ENCODE data around the gene ATXN1. TPM values are rescaled to one million over a fixed set of nuclear protein-coding genes. Genes with fewer than 3 reads are reported as not detected.

ATXN1 gene
- polyA plus RNA-seq, 1 donor from 2014 or later = 28.2 TPM

GRCh38 chr6:16802071-16802470 lies 40.8 kb upstream of the ATXN1 start:
- no peak overlapping the region for H3K4me3 ChIP-seq (ENCODE audit: low read length)
- H3K36me3 ChIP-seq (ENCODE audit: insufficient read depth, low read length) = no peaks in the 10 kb centered on the region
- TF ChIP-seq CTCF (IDR thresholded peaks at IDR 0.05; ENCODE audit: poor library complexity, severe bottlenecking) = no peak
- no peak for TF ChIP-seq POLR2AphosphoS5 (IDR thresholded peaks at IDR 0.05)
- no peak for TF ChIP-seq REST (IDR thresholded peaks at IDR 0.05; ENCODE audit: borderline replicate concordance)
- TF ChIP-seq TAF1 (IDR thresholded peaks at IDR 0.05; ENCODE audit: low read depth) = no peak
- no peak for TF ChIP-seq EZH2 (IDR thresholded peaks at IDR 0.05; ENCODE audit: borderline replicate concordance, insufficient read depth, low read length, poor library complexity, severe bottlenecking)
- no peak for TF ChIP-seq EP300 (conservative IDR thresholded peaks at IDR 0.05; ENCODE audit: poor library complexity, severe bottlenecking)
- TF ChIP-seq MXI1 (conservative IDR thresholded peaks at IDR 0.05; ENCODE audit: poor library complexity, severe bottlenecking) = no peak
- TF ChIP-seq SMC3 (conservative IDR thresholded peaks at IDR 0.05; ENCODE audit: poor library complexity) = no peak
- TF ChIP-seq RAD21 (conservative IDR thresholded peaks at IDR 0.05) = no peak
- H3K4me2 ChIP-seq (ENCODE audit: low read length) = no peak overlapping the region
- H3K79me2 ChIP-seq (replicated peaks; ENCODE audit: insufficient read depth, low read length) = no peaks in the 10 kb centered on the region
- no peaks in the 10 kb centered on the region for H3K9me2 ChIP-seq (ENCODE audit: insufficient read depth, low read length)
- H3F3A ChIP-seq (ENCODE audit: insufficient read depth, low read length, poor library complexity, severe bottlenecking) = peaks cover 3% of the 10 kb centered on the region
- no peaks in the 10 kb centered on the region for H3K9me3 ChIP-seq (ENCODE audit: low read length)
- no peaks in the 10 kb centered on the region for H4K20me1 ChIP-seq (ENCODE audit: insufficient read depth)
- peak overlapping the region; percentile 96 for H3K9ac ChIP-seq (ENCODE audit: low read length)
- H2AFZ ChIP-seq (ENCODE audit: low read depth, low read length) = no peak overlapping the region
- H3K27me3 ChIP-seq (ENCODE audit: insufficient read depth, low read depth, low read length) = no peaks in the 10 kb centered on the region
- H3K27ac ChIP-seq (ENCODE audit: low read length) = peak overlapping the region; percentile 99

GRCh38 chr6:16800942-16801341 lies 39.7 kb upstream of the ATXN1 start:
- no peak for TF ChIP-seq EP300 (conservative IDR thresholded peaks at IDR 0.05; ENCODE audit: poor library complexity, severe bottlenecking)
- no peak for TF ChIP-seq CTCF (IDR thresholded peaks at IDR 0.05; ENCODE audit: poor library complexity, severe bottlenecking)
- TF ChIP-seq RAD21 (conservative IDR thresholded peaks at IDR 0.05) = no peak
- TF ChIP-seq SMC3 (conservative IDR thresholded peaks at IDR 0.05; ENCODE audit: poor library complexity) = no peak
- no peak for TF ChIP-seq MXI1 (conservative IDR thresholded peaks at IDR 0.05; ENCODE audit: poor library complexity, severe bottlenecking)
- TF ChIP-seq TAF1 (IDR thresholded peaks at IDR 0.05; ENCODE audit: low read depth) = no peak
- TF ChIP-seq EZH2 (IDR thresholded peaks at IDR 0.05; ENCODE audit: borderline replicate concordance, insufficient read depth, low read length, poor library complexity, severe bottlenecking) = no peak
- TF ChIP-seq POLR2AphosphoS5 (IDR thresholded peaks at IDR 0.05) = no peak
- no peak for TF ChIP-seq REST (IDR thresholded peaks at IDR 0.05; ENCODE audit: borderline replicate concordance)
- Histone ChIP-seq H3K9ac (ENCODE audit: low read length) (no peak overlapping the region), H2AFZ (ENCODE audit: low read depth, low read length) (no peak overlapping the region), H3K27ac (ENCODE audit: low read length) (no peak overlapping the region), H3K4me2 (ENCODE audit: low read length) (no peak overlapping the region), H3K27me3 (ENCODE audit: insufficient read depth, low read depth, low read length) (no peaks in the 10 kb centered on the region), H3F3A (ENCODE audit: insufficient read depth, low read length, poor library complexity, severe bottlenecking) (peaks cover 3% of the 10 kb centered on the region), H3K9me2 (ENCODE audit: insufficient read depth, low read length) (no peaks in the 10 kb centered on the region), H3K9me3 (ENCODE audit: low read length) (no peaks in the 10 kb centered on the region), H4K20me1 (ENCODE audit: insufficient read depth) (no peaks in the 10 kb centered on the region), H3K36me3 (ENCODE audit: insufficient read depth, low read length) (no peaks in the 10 kb centered on the region), H3K4me3 (ENCODE audit: low read length) (no peak overlapping the region), H3K79me2 (replicated peaks; ENCODE audit: insufficient read depth, low read length) (no peaks in the 10 kb centered on the region)

Data from neural cell (in vitro differentiated cells).